ACC112 (cell line): ENCODE data around the gene LRRTM4.

Source experiments
- H2AFZ ChIP-seq: fragments of 200-600 bp; sonication (generic); one replicate; pipeline ENCODE4 v1.6.0; 2017; ENCODE audit warnings: antibody characterized with exemption, low read length; ENCODE audit not compliant: unreplicated experiment
- H3K27ac ChIP-seq: fragments of 200-600 bp; sonication (generic); 2 replicates; pipeline ENCODE4 v1.5.1; 2014; ENCODE audit warnings: low read depth, mild to moderate bottlenecking, antibody characterized with exemption, low read length, moderate library complexity
- H3K27me3 ChIP-seq: fragments of 200-600 bp; sonication (generic); 2 replicates; pipeline ENCODE4 v1.6.1; 2014; ENCODE audit warnings: mild to moderate bottlenecking, antibody characterized with exemption, low read length, moderate library complexity, mixed read lengths; ENCODE audit not compliant: insufficient read depth
- H3K36me3 ChIP-seq: fragments of 200-600 bp; sonication (generic); 2 replicates; pipeline ENCODE4 v1.6.1; 2016; ENCODE audit warnings: mild to moderate bottlenecking, antibody characterized with exemption, low read length, moderate library complexity, mixed read lengths; ENCODE audit not compliant: insufficient read depth
- H3K4me1 ChIP-seq: fragments of 200-600 bp; sonication (generic); one replicate; pipeline ENCODE4 v1.6.1; 2016; ENCODE audit warnings: low read length, mixed read lengths; ENCODE audit not compliant: insufficient read depth, unreplicated experiment, control insufficient read depth
- H3K4me3 ChIP-seq: fragments of 200-600 bp; sonication (generic); 2 replicates; pipeline ENCODE4 v1.5.1; 2014; ENCODE audit warnings: mild to moderate bottlenecking, low read depth, low read length
- H3K79me2 ChIP-seq: fragments of 200-600 bp; sonication (generic); one replicate; pipeline ENCODE4 v1.6.0; 2016; ENCODE audit warnings: low read length; ENCODE audit not compliant: control insufficient read depth, unreplicated experiment, insufficient read depth

Gene LRRTM4

GRCh38 chr2:77470096-77470495, 52.1 kb downstream of the LRRTM4 start:
- no peak overlapping the region for H3K27ac ChIP-seq
- H3K4me3 ChIP-seq, result no peak overlapping the region
- H3K79me2 ChIP-seq, result no peaks in the 10 kb centered on the region

GRCh38 chr2:77469106-77469505, 53.1 kb downstream of the LRRTM4 start:
- Histone ChIP-seq H3K4me1 (no peaks in the 10 kb centered on the region), H3K27me3 (no peaks in the 10 kb centered on the region), H3K4me3 (no peak overlapping the region), H3K27ac (no peak overlapping the region), H3K36me3 (no peaks in the 10 kb centered on the region), H3K79me2 (no peaks in the 10 kb centered on the region), H2AFZ (no peak overlapping the region)

More at GRCh38 chr2:77470096-77470495, 52.1 kb downstream of the LRRTM4 start:
- Histone ChIP-seq H3K36me3 (no peaks in the 10 kb centered on the region), H3K27me3 (no peaks in the 10 kb centered on the region), H2AFZ (no peak overlapping the region), H3K4me1 (no peaks in the 10 kb centered on the region)

GRCh38 chr2:77459840-77460239, 62.3 kb downstream of the LRRTM4 start:
- Histone ChIP-seq H3K79me2 (no peaks in the 10 kb centered on the region), H3K27ac (no peak overlapping the region), H3K36me3 (no peaks in the 10 kb centered on the region), H3K4me1 (no peaks in the 10 kb centered on the region), H3K4me3 (no peak overlapping the region), H3K27me3 (no peaks in the 10 kb centered on the region), H2AFZ (no peak overlapping the region)

GRCh38 chr2:77458216-77458615, 64.0 kb downstream of the LRRTM4 start:
- Histone ChIP-seq H3K27me3 (no peaks in the 10 kb centered on the region), H3K4me3 (no peak overlapping the region), H3K27ac (no peak overlapping the region), H2AFZ (no peak overlapping the region), H3K4me1 (no peaks in the 10 kb centered on the region), H3K79me2 (no peaks in the 10 kb centered on the region), H3K36me3 (no peaks in the 10 kb centered on the region)

GRCh38 chr2:77457665-77458064, 64.5 kb downstream of the LRRTM4 start:
- H3K4me3 ChIP-seq, result no peak overlapping the region
- H3K27me3 ChIP-seq, result no peaks in the 10 kb centered on the region
- H3K4me1 ChIP-seq, result no peaks in the 10 kb centered on the region
- H3K79me2 ChIP-seq, result no peaks in the 10 kb centered on the region
- H3K27ac ChIP-seq, result no peak overlapping the region
- no peaks in the 10 kb centered on the region for H3K36me3 ChIP-seq
- H2AFZ ChIP-seq, result no peak overlapping the region

- no peaks in the 10 kb centered on the region for H3K4me1 ChIP-seq
- no peaks in the 10 kb centered on the region for H3K36me3 ChIP-seq
- no peaks in the 10 kb centered on the region for H3K79me2 ChIP-seq
- no peak overlapping the region for H3K4me3 ChIP-seq
- no peaks in the 10 kb centered on the region for H3K27me3 ChIP-seq
- H3K27ac ChIP-seq, result no peak overlapping the region
- no peak overlapping the region for H2AFZ ChIP-seq
Measured at GRCh38 chr2:77443076-77443475, 79.1 kb downstream of the LRRTM4 start.

- Histone ChIP-seq H3K27ac (no peak overlapping the region), H3K4me1 (no peaks in the 10 kb centered on the region), H2AFZ (no peak overlapping the region), H3K79me2 (no peaks in the 10 kb centered on the region), H3K27me3 (no peaks in the 10 kb centered on the region), H3K36me3 (no peaks in the 10 kb centered on the region), H3K4me3 (no peak overlapping the region)
Measured at GRCh38 chr2:77434880-77435279, 87.3 kb downstream of the LRRTM4 start.

GRCh38 chr2:77428946-77429345, 93.2 kb downstream of the LRRTM4 start:
- Histone ChIP-seq H3K4me3 (no peak overlapping the region), H3K4me1 (no peaks in the 10 kb centered on the region)

DNA sequence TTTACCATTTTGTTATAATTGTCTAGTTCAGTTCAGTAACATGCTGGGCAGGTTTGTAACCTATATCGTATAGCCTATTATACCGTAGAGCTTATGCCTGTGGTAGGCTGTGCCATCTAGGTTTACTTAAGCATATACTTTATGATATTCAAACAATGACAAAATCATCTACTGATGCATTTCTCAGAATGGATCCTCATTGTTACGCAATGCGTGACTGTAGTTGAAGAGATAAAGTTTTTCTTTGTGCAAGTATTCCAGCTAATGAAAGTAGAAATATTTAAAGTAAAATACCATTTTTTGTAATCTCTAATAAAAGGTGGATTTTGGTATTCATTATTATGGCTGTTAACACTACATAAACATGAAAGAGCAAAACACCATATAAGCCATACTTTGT, 100.2 kb downstream of the LRRTM4 start:
- Histone ChIP-seq H3K27ac (no peak overlapping the region), H3K4me1 (no peaks in the 10 kb centered on the region), H3K4me3 (no peak overlapping the region), H3K27me3 (no peaks in the 10 kb centered on the region), H3K36me3 (no peaks in the 10 kb centered on the region), H2AFZ (no peak overlapping the region), H3K79me2 (no peaks in the 10 kb centered on the region)

More at GRCh38 chr2:77428946-77429345, 93.2 kb downstream of the LRRTM4 start:
- Histone ChIP-seq H3K79me2 (no peaks in the 10 kb centered on the region), H2AFZ (no peak overlapping the region), H3K27ac (no peak overlapping the region), H3K36me3 (no peaks in the 10 kb centered on the region), H3K27me3 (no peaks in the 10 kb centered on the region)

GRCh38 chr2:77418537-77418936, 103.6 kb downstream of the LRRTM4 start:
- Histone ChIP-seq H3K36me3 (no peaks in the 10 kb centered on the region), H3K27me3 (no peaks in the 10 kb centered on the region), H3K27ac (no peak overlapping the region), H3K79me2 (no peaks in the 10 kb centered on the region), H3K4me3 (no peak overlapping the region), H2AFZ (no peak overlapping the region), H3K4me1 (no peaks in the 10 kb centered on the region)

- no peak overlapping the region for H2AFZ ChIP-seq
- H3K4me3 ChIP-seq, result no peak overlapping the region
- H3K36me3 ChIP-seq, result no peaks in the 10 kb centered on the region
- H3K4me1 ChIP-seq, result no peaks in the 10 kb centered on the region
- H3K27ac ChIP-seq, result no peak overlapping the region
- H3K79me2 ChIP-seq, result no peaks in the 10 kb centered on the region
- no peaks in the 10 kb centered on the region for H3K27me3 ChIP-seq
Measured at GRCh38 chr2:77404189-77404588, 118.0 kb downstream of the LRRTM4 start.
